ENCODE measurements around the gene COPG2.
A peak's percentile ranks its signal among the peaks of the same experiment; 100 is the strongest.

The COPG2 gene

GRCh38 chr7:130500463-130500862 is 168.1 kb downstream of the COPG2 start:
- DNase-seq (ENCODE audit: low read depth in 2 of 2) = no peak

GRCh38 chr7:130494431-130494858 is 174.1 kb downstream of the COPG2 start:
- no peak for DNase-seq (ENCODE audit: low read depth in 2 of 2)

- DNase-seq (ENCODE audit: low read depth in 2 of 2) = no peak
Measured at GRCh38 chr7:130493275-130493873, 175.2 kb downstream of the COPG2 start.

GRCh38 chr7:130492523-130493274 is 175.8 kb downstream of the COPG2 start:
- DNase-seq (ENCODE audit: low read depth in 2 of 2) = no peak

- no peak for DNase-seq (ENCODE audit: low read depth in 2 of 2)
Measured at GRCh38 chr7:130491841-130492522, 176.6 kb downstream of the COPG2 start, which contains the start of gene MEST. MEST (plus strand) TSS chr7:130492085; CDS start chr7:130492314, 229 bp downstream.

GRCh38 chr7:130490888-130491804 is 177.4 kb downstream of the COPG2 start:
- DNase-seq (ENCODE audit: low read depth in 2 of 2) = no peak

- no peak for DNase-seq (ENCODE audit: low read depth in 2 of 2)
Measured at GRCh38 chr7:130490311-130490791, 178.2 kb downstream of the COPG2 start.

GRCh38 chr7:130489140-130489983 is 179.2 kb downstream of the COPG2 start:
- DNase-seq (ENCODE audit: low read depth in 2 of 2) = no peak

GRCh38 chr7:130488392-130489139 is 180.0 kb downstream of the COPG2 start:
- DNase-seq (ENCODE audit: low read depth in 2 of 2) = no peak

GRCh38 chr7:130486954-130487436 is 181.6 kb downstream of the COPG2 start:
- no peak for DNase-seq (ENCODE audit: low read depth in 2 of 2)

GRCh38 chr7:130486114-130486953 is 182.2 kb downstream of the COPG2 start:
- DNase-seq (ENCODE audit: low read depth in 2 of 2) = peak; percentile 34 to 37

- no peak for DNase-seq (ENCODE audit: low read depth in 2 of 2)
Measured at GRCh38 chr7:130485734-130486113, 182.8 kb downstream of the COPG2 start.

- DNase-seq (ENCODE audit: low read depth in 2 of 2) = no peak
Measured at GRCh38 chr7:130483031-130483430, 185.5 kb downstream of the COPG2 start.

- no peak for DNase-seq (ENCODE audit: low read depth in 2 of 2)
Measured at GRCh38 chr7:130481898-130482297, 186.7 kb downstream of the COPG2 start.

GRCh38 chr7:130479716-130480400 is 188.7 kb downstream of the COPG2 start:
- no peak for DNase-seq (ENCODE audit: low read depth in 2 of 2)

- DNase-seq (ENCODE audit: low read depth in 2 of 2) = no peak
Measured at GRCh38 chr7:130478991-130479390, 189.6 kb downstream of the COPG2 start.

GRCh38 chr7:130476297-130477150 is 192.0 kb downstream of the COPG2 start:
- no peak for DNase-seq (ENCODE audit: low read depth in 2 of 2)
